T-cell (primary cell): ENCODE data around the gene MRAS. TPM values are rescaled to one million over a fixed set of nuclear protein-coding genes. Genes with fewer than 3 reads are reported as not detected.

ENCODE experiments used
- ATAC-seq, 4 experiments: fragments of 200-7000 bp in 3 of 4; fragments of 150-1000 bp in 1 of 4; cut with Tn5 transposase; replicated peaks in 1 of 4; 1 replicate in 3 of 4; 2 replicates in 1 of 4; pipeline ENCODE4 v1.10.0; 2021; ENCODE audit warnings: moderate library complexity in 3 of 4, mild to moderate bottlenecking in 2 of 4, moderate number of reproducible peaks in 1 of 4
- CTCF ChIA-PET, 2 donors: fragments of 300-600 bp; sonication (Branson Sonifier 250); formaldehyde crosslinking; loops; one replicate each; lab custom pipeline; 2022; ENCODE audit warnings: antibody characterized with exemption in 2 of 2; lab: Charles Lee
- POLR2A ChIA-PET, 2 donors: fragments of 300-600 bp; sonication (Branson Sonifier 250); formaldehyde crosslinking; loops; one replicate each; lab custom pipeline; 2022; ENCODE audit warnings: antibody characterized with exemption in 2 of 2; lab: Charles Lee
- DNase-seq, 35 experiments: peaks; one replicate each; pipeline versions ENCODE4 v3.0.0 to v3.0.0-alpha.2; 2013 to 2023
- H3K27ac ChIP-seq: one replicate; pipeline ENCODE4 v1.5.1; 2013; ENCODE audit warnings: low read length
- H3K27me3 ChIP-seq, 2 experiments: replicated peaks in 1 of 2; 1 replicate in 1 of 2; 2 replicates in 1 of 2; pipeline versions ENCODE4 v1.6.1 to v1.7.0; 2013; ENCODE audit warnings: low read length in 1 of 2, mixed read lengths in 1 of 2; ENCODE audit not compliant: control insufficient read depth in 2 of 2, insufficient read depth in 2 of 2; ENCODE audit errors: extremely low read depth in 1 of 2
- H3K36me3 ChIP-seq, 2 donors: 1 replicate in 1 of 2; 2 replicates in 1 of 2; pipeline versions ENCODE4 v1.6.1 to v1.7.0; 2013; ENCODE audit warnings: low read length in 1 of 2; ENCODE audit not compliant: control insufficient read depth in 2 of 2, insufficient read depth in 1 of 2; ENCODE audit errors: extremely low read depth in 1 of 2
- H3K4me1 ChIP-seq, 2 experiments: 1 replicate in 1 of 2; 2 replicates in 1 of 2; pipeline versions ENCODE4 v1.6.1 to v1.7.0; 2013; ENCODE audit warnings: low read length in 2 of 2, mixed read lengths in 1 of 2; ENCODE audit not compliant: insufficient read depth in 2 of 2, control insufficient read depth in 1 of 2; ENCODE audit errors: extremely low read depth in 1 of 2
- H3K4me3 ChIP-seq, 2 donors: 1 replicate in 1 of 2; 2 replicates in 1 of 2; pipeline versions ENCODE4 v1.5.1 to v1.7.0; 2013; ENCODE audit warnings: mild to moderate bottlenecking in 2 of 2, low read length in 1 of 2, moderate library complexity in 1 of 2; ENCODE audit not compliant: control insufficient read depth in 1 of 2; ENCODE audit errors: extremely low read depth in 1 of 2
- H3K9me3 ChIP-seq: 2 replicates; pipeline ENCODE4 v1.7.0; 2013
- H3K27ac Mint-ChIP-seq, 2 donors: one replicate each; pipeline ENCODE4 v1.8.0; 2020 to 2021; ENCODE audit warnings: mild to moderate bottlenecking in 2 of 2, mixed read lengths in 2 of 2
- H3K27me3 Mint-ChIP-seq, 2 donors: one replicate each; pipeline ENCODE4 v1.8.0; 2021 to 2022; ENCODE audit warnings: mixed read lengths in 2 of 2
- H3K36me3 Mint-ChIP-seq: one replicate; pipeline ENCODE4 v1.8.0; 2021; ENCODE audit warnings: mixed read lengths
- H3K4me1 Mint-ChIP-seq, 3 donors: one replicate each; pipeline ENCODE4 v1.8.0; 2020 to 2022; ENCODE audit warnings: mixed read lengths in 3 of 3, mild to moderate bottlenecking in 1 of 3
- H3K4me3 Mint-ChIP-seq, 3 donors: one replicate each; pipeline ENCODE4 v1.8.0; 2020 to 2022; ENCODE audit warnings: mild to moderate bottlenecking in 3 of 3, mixed read lengths in 3 of 3, moderate library complexity in 3 of 3
- H3K9me3 Mint-ChIP-seq, 3 donors: one replicate each; pipeline ENCODE4 v1.8.0; 2020 to 2022; ENCODE audit warnings: mixed read lengths in 3 of 3
- WGBS: methylation state at CpG from one replicate; pipeline ENCODE4 v1.1.5; 2013; ENCODE audit warnings: missing lambda C conversion rate; ENCODE audit not compliant: insufficient coverage; 5-methylcytosine and 5-hydroxymethylcytosine counted together
- total RNA-seq, 35 experiments: library from RNA in 6 of 35; stranded (reverse) in 6 of 35; fragments of 120-200 nt in 1 of 35; gene quantifications; one replicate each; pipeline versions ENCODE4 v1.2.1 to v1.2.4 and lab custom pipeline; 2013 to 2026

MRAS gene
- total RNA-seq, 5 donors from 2014 or later (not counting 1 experiment from before 2014, with no cell fraction given), result 0.28 to 0.49 (median 0.42) TPM; not detected in 1

- peak overlapping the region; percentile 41 to 90 (median 68) for H3K4me3 Mint-ChIP-seq
- DNase-seq, result no peak
- Histone ChIP-seq H3K9me3 (no peaks in the 10 kb centered on the region), H3K36me3 (no peaks in the 10 kb centered on the region), H3K27me3 (no peaks in the 10 kb centered on the region), H3K27ac (no peak overlapping the region), H3K4me3 (no peak overlapping the region), H3K4me1 (peaks cover 7 to 16% of the 10 kb centered on the region in 2 experiments)
- H3K4me1 Mint-ChIP-seq, result peaks cover 32 to 44% (median 42%) of the 10 kb centered on the region in 3 donors
- CTCF ChIA-PET, result interaction anchor here (0.5 to 1.4 kb wide), 7 partner anchors 8 to 597 kb away, joined by 3 read pairs; no protein-coding TSS in a partner anchor
- ATAC-seq, result no peak
- no peaks in the 10 kb centered on the region for H3K27me3 Mint-ChIP-seq
- peak overlapping the region; percentile 78 to 94 for H3K27ac Mint-ChIP-seq
- H3K36me3 Mint-ChIP-seq, result no peaks in the 10 kb centered on the region
- POLR2A ChIA-PET, result no interaction called here
- no CpG with 5 or more reads among the region's 2 CpGs for WGBS
- no peaks in the 10 kb centered on the region for H3K9me3 Mint-ChIP-seq
Measured at GRCh38 chr3:138328341-138328740, 20.0 kb upstream of the MRAS start.

DNA sequence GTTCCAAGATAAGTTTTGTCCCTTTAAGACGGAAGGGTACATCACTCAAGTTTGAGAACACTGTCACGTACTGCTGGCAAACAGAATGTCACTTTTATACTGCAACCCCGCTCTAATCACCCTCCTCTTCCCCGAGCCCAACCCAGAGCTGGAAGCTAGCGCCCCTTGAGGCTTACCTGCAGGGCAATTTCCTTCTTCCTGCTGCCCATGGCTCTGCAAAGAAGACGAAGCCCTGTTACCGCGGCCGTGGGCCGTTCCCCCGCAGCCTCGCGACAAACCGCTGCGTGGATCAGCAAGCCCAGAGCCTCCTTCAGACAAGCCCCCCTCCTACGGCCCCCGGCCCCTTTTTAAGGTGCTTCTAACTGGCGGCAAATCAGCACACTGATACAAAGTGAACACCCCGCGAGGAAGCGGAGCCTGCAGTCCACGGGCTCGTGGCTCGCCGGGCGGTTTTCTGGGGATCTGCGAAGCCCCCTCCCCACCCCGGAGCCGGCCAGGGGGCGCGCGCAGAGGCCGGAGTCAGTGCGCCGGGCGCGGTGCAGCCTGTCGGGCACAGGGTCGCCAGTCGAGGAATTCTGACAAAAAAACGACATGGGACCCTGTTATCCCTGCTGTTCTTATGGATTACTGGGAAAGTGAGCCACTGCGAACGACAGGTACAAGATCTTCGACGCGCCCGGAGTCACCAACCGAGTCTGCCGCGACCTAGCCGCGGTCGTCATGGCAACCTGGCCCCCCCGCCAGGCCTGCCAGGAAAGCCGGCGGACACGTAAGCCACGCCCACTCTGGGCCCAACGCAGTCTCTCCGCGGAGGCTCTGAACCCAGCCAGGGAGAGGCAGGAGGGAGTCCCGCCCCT is 19.0 kb upstream of the MRAS start, which contains the start of gene NME9:
Gene NME9, minus strand, starts transcription at position 725 of the 857 bp plus-strand sequence. Its CDS starts 516 bp downstream, at position 209.
- peak within 1 kb of the TSS; percentile 88 to 94 for H3K27ac Mint-ChIP-seq

GRCh38 chr3:138329984-138330293 is 18.4 kb upstream of the MRAS start:
- no peaks in the 10 kb centered on the region for H3K27me3 Mint-ChIP-seq
- no peaks in the 10 kb centered on the region for H3K9me3 Mint-ChIP-seq
- POLR2A ChIA-PET, result no interaction called here
- no peak for DNase-seq
- Histone ChIP-seq H3K27ac (peak overlapping the region; percentile 74), H3K9me3 (no peaks in the 10 kb centered on the region), H3K4me3 (peak overlapping the region; percentile 81 to 84), H3K36me3 (no peaks in the 10 kb centered on the region), H3K4me1 (peaks cover 7 to 15% of the 10 kb centered on the region in 2 experiments), H3K27me3 (no peaks in the 10 kb centered on the region)
- peak overlapping the region; percentile 85 to 88 for H3K27ac Mint-ChIP-seq
- no peaks in the 10 kb centered on the region for H3K36me3 Mint-ChIP-seq
- H3K4me1 Mint-ChIP-seq, result peaks cover 21 to 31% (median 28%) of the 10 kb centered on the region in 3 donors
- CTCF ChIA-PET, result interaction anchor here (0.7 to 1.7 kb wide), 2 partner anchors 25 to 143 kb away, joined by 3 to 8 read pairs; partner anchors contain the start of gene ARMC8 (in 1 of the 2)
- no peak for ATAC-seq
- peak overlapping the region; percentile 90 to 95 (median 95) for H3K4me3 Mint-ChIP-seq
- WGBS, result 5% methylated on average over 3 of the region's 7 CpGs

More for the DNA sequence above, 19.0 kb upstream of the MRAS start, which contains the start of gene NME9:
- ATAC-seq (peak; percentile 87 to 93 (median 93)), DNase-seq (peak; percentile 76 to 95 (median 86))
- Mint-ChIP-seq H3K27me3 (no peaks in the 10 kb centered on the region), H3K9me3 (no peaks in the 10 kb centered on the region), H3K4me1 (peaks cover 27 to 37% (median 34%) of the 10 kb centered on the region in 3 donors), H3K4me3 (peak within 1 kb of the TSS; percentile 90 to 95 (median 95)), H3K36me3 (no peaks in the 10 kb centered on the region)
- peak within 1 kb of the TSS; percentile 74 for H3K27ac ChIP-seq
- ChIA-PET POLR2A (no interaction called here), CTCF (interaction anchor here (0.6 to 1.7 kb wide), 6 partner anchors 16 to 142 kb away, joined by 3 to 8 read pairs (median 3); partner anchors contain the start of gene ARMC8 (in 1 of the 2))
- peaks cover 7 to 15% of the 10 kb centered on the region in 2 experiments for H3K4me1 ChIP-seq
- under 1% methylated on average over 57 of the region's 62 CpGs for WGBS
- H3K36me3 ChIP-seq, result no peaks in the 10 kb centered on the region
- no peaks in the 10 kb centered on the region for H3K27me3 ChIP-seq
- no peaks in the 10 kb centered on the region for H3K9me3 ChIP-seq
- peak within 1 kb of the TSS; percentile 81 to 84 for H3K4me3 ChIP-seq

DNA sequence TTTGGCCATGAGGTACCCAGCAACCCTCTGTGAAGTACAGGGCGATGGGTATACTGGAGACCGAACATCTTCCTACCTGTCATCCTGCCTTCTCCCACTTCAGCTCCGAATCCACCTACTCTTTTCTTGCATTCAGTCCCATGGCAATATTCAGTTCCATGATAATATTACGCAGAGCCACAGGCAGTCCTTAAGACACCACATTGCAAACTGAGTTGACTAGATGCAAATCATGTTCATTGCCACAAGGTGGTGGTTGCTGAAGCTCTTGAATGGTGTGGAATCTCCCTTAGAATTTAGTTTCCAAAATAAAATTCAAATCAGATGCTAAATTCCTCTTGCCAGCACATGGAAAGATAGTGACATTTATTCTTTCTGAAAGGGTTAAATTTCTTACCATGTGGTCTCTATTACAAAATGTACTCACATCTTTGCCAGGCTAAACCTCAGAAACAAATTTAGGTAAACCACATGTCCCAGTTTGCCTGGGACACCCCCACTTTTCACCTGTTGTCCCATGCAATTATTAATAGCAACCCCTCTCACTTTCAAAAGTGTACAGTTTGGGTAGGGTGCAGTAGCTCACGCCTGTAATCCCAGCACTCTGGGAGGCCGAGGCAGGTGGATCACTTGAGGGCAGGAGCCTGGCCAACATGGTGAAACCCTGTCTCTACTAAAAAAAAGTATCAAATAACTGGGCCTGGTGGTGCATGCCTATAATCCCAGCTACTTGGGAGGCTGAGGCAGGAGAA is 17.1 kb upstream of the MRAS start:
- H3K9me3 Mint-ChIP-seq, result no peaks in the 10 kb centered on the region
- H3K36me3 Mint-ChIP-seq, result no peaks in the 10 kb centered on the region
- H3K4me3 Mint-ChIP-seq, result no peak overlapping the region
- no peaks in the 10 kb centered on the region for H3K27me3 ChIP-seq
- H3K27ac Mint-ChIP-seq, result peak overlapping the region in 1 of 2 donors; percentile 1
- no peaks in the 10 kb centered on the region for H3K36me3 ChIP-seq
- DNase-seq (peak in 1 of 35 experiments; percentile 25), ATAC-seq (no peak)
- WGBS, result 86% methylated on average over 6 of the region's 6 CpGs
- peaks cover 18 to 30% (median 27%) of the 10 kb centered on the region in 3 donors for H3K4me1 Mint-ChIP-seq
- CTCF ChIA-PET, result interaction anchor here (0.6 to 1.7 kb wide), 5 partner anchors 16 to 144 kb away, joined by 3 to 9 read pairs (median 5); partner anchors contain the start of genes ARMC8 (in 1 of the 2) and MRAS (in 1 of the 2)
- peaks cover 7 to 15% of the 10 kb centered on the region in 2 experiments for H3K4me1 ChIP-seq
- POLR2A ChIA-PET, result no interaction called here
- H3K9me3 ChIP-seq, result no peaks in the 10 kb centered on the region
- peaks cover 0 to 2% of the 10 kb centered on the region in 2 donors for H3K27me3 Mint-ChIP-seq
- no peak overlapping the region for H3K4me3 ChIP-seq
- H3K27ac ChIP-seq, result no peak overlapping the region

DNA sequence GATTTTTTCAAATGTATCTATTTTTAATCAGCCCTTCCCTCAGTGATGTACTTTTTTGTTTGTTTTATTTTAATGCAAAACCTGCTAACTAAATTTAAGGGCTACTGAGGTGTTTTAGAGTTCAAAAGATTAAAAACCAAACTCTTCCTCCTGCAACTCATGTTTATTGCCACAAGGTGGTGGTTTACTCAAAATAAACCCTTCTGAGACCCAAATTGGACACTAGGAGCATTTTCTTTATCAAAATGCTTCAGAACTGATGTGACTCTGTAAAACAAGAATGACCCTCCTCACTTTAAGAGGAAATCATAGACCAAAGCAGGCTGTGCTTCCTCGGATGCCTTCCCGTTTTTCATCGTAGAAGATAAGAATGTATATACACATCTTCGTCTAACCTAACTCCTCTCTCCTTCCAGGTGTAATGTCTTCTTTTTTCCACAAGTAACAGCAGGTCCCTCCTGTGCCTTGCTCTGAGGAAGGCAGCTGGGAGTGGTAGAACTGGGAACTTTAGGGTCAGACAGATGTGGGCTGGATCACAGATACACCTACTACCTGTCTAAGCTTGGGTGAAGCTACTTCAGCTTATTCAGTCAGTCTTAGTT is 15.8 kb upstream of the MRAS start:
- Histone ChIP-seq H3K36me3 (no peaks in the 10 kb centered on the region), H3K27ac (no peak overlapping the region), H3K4me3 (no peak overlapping the region), H3K9me3 (no peaks in the 10 kb centered on the region), H3K27me3 (no peaks in the 10 kb centered on the region), H3K4me1 (peaks cover 7 to 15% of the 10 kb centered on the region in 2 experiments)
- POLR2A ChIA-PET, result no interaction called here
- no CpG with 5 or more reads among the region's 4 CpGs for WGBS
- H3K27me3 Mint-ChIP-seq, result peaks cover 0 to 2% of the 10 kb centered on the region in 2 donors
- peak in 1 of 35 experiments; percentile 45 for DNase-seq
- peaks cover 18 to 29% (median 25%) of the 10 kb centered on the region in 3 donors for H3K4me1 Mint-ChIP-seq
- no peak for ATAC-seq
- H3K4me3 Mint-ChIP-seq, result no peak overlapping the region
- H3K27ac Mint-ChIP-seq, result no peak overlapping the region
- H3K36me3 Mint-ChIP-seq, result no peaks in the 10 kb centered on the region
- CTCF ChIA-PET, result no interaction called here
- H3K9me3 Mint-ChIP-seq, result no peaks in the 10 kb centered on the region
